IMR-90 (cell line): ENCODE results near the gene RPS8. TPM values are rescaled to one million over a fixed set of nuclear protein-coding genes. Genes with fewer than 3 reads are reported as not detected.

Experiments used
- ATAC-seq: fragments of 200-7000 bp; cut with Tn5 transposase; 2 replicates; pipeline ENCODE4 v1.9.1; 2020; ENCODE audit warnings: low read depth, mild to moderate bottlenecking, moderate library complexity
- BruUV-seq: library from RNA; stranded (reverse); fragments of 400-500 nt; replicated peaks from 2 replicates; lab custom pipeline; 2021; lab: Mats Ljungman, UMichigan
- CTCF ChIA-PET: fragments of 300-600 bp; formaldehyde crosslinking; extraction: SDS; loops from one replicate; lab custom pipeline; 2021; ENCODE audit warnings: antibody characterized with exemption; lab: Yijun Ruan, JAX
- POLR2A ChIA-PET: fragments of 300-600 bp; sonication (Branson Sonifier 250); formaldehyde crosslinking; loops from one replicate; lab custom pipeline; 2022; ENCODE audit warnings: antibody characterized with exemption; ENCODE audit not compliant: unreplicated experiment; lab: Charles Lee
- DNase-seq: peaks from one replicate; pipeline ENCODE4 v3.0.0; 2013
- H2AFZ ChIP-seq: replicated peaks from 2 replicates; pipeline ENCODE3; 2013; ENCODE audit warnings: low read length, mild to moderate bottlenecking; ENCODE audit not compliant: poor library complexity
- H2AK5ac ChIP-seq: 2 replicates; pipeline ENCODE4 v1.6.1; 2013; ENCODE audit warnings: low read depth, low read length, inconsistent platforms
- H2AK9ac ChIP-seq: replicated peaks from 2 replicates; pipeline ENCODE3; 2013; ENCODE audit warnings: mild to moderate bottlenecking, low read depth, low read length, moderate library complexity; ENCODE audit not compliant: poor library complexity
- H2BK120ac ChIP-seq: 2 replicates; pipeline ENCODE4 v1.6.1; 2013; ENCODE audit warnings: low read depth, low read length, inconsistent platforms
- H2BK15ac ChIP-seq: 3 replicates; pipeline ENCODE4 v1.6.1; 2013; ENCODE audit warnings: low read depth, low read length, inconsistent platforms
- H2BK20ac ChIP-seq: 2 replicates; pipeline ENCODE4 v1.6.1; 2013; ENCODE audit warnings: low read depth, mild to moderate bottlenecking, inconsistent platforms, low read length, moderate library complexity
- H2BK5ac ChIP-seq: 2 replicates; pipeline ENCODE4 v1.6.1; 2013; ENCODE audit warnings: mild to moderate bottlenecking, low read depth, low read length, inconsistent platforms; ENCODE audit not compliant: poor library complexity, severe bottlenecking
- H3K14ac ChIP-seq: replicated peaks from 2 replicates; pipeline ENCODE4 v1.6.1; 2013; ENCODE audit warnings: low read depth, low read length, inconsistent platforms
- H3K18ac ChIP-seq: 2 replicates; pipeline ENCODE4 v1.6.1; 2013; ENCODE audit warnings: low read depth, low read length, control low read depth
- H3K23ac ChIP-seq: 2 replicates; pipeline ENCODE4 v1.6.1; 2013; ENCODE audit warnings: low read depth, low read length, inconsistent platforms
- H3K27ac ChIP-seq: 2 replicates; pipeline ENCODE4 v1.5.1; 2013; ENCODE audit warnings: mild to moderate bottlenecking, control low read depth, low read length; ENCODE audit not compliant: insufficient read depth
- H3K27me3 ChIP-seq: 2 replicates; pipeline ENCODE4 v1.6.1; 2013; ENCODE audit warnings: low read length; ENCODE audit not compliant: control insufficient read depth, insufficient read depth
- H3K36me3 ChIP-seq: 2 replicates; pipeline ENCODE4 v1.6.1; 2013; ENCODE audit warnings: low read length, mixed read lengths; ENCODE audit not compliant: control insufficient read depth, insufficient read depth
- H3K4ac ChIP-seq: 2 replicates; pipeline ENCODE4 v1.6.1; 2013; ENCODE audit warnings: low read depth, low read length, inconsistent platforms
- H3K4me1 ChIP-seq: 2 replicates; pipeline ENCODE4 v1.6.1; 2013; ENCODE audit warnings: low read length, mixed read lengths; ENCODE audit not compliant: control insufficient read depth, insufficient read depth
- H3K4me2 ChIP-seq: 2 replicates; pipeline ENCODE4 v1.6.1; 2013; ENCODE audit warnings: low read depth, mild to moderate bottlenecking, control low read depth, low read length, moderate library complexity
- H3K4me3 ChIP-seq: 2 replicates; pipeline ENCODE4 v1.5.1; 2013; ENCODE audit warnings: low read depth, mild to moderate bottlenecking, control low read depth, low read length, moderate library complexity; ENCODE audit not compliant: insufficient read depth
- H3K56ac ChIP-seq: 2 replicates; pipeline ENCODE4 v1.6.1; 2013; ENCODE audit warnings: low read length, inconsistent platforms; ENCODE audit not compliant: insufficient read depth; ENCODE audit errors: extremely low read depth
- H3K79me1 ChIP-seq, 2 experiments: 2 replicates each; pipeline ENCODE4 v1.6.1; 2013; ENCODE audit warnings: low read length in 2 of 2, inconsistent platforms in 1 of 2, low read depth in 1 of 2
- H3K9ac ChIP-seq: 2 replicates; pipeline ENCODE4 v1.6.1; 2013; ENCODE audit warnings: low read depth, low read length, control low read depth
- H3K9me1 ChIP-seq: 2 replicates; pipeline ENCODE4 v1.6.1; 2013; ENCODE audit warnings: low read length, inconsistent platforms; ENCODE audit not compliant: insufficient read depth
- H3K9me3 ChIP-seq: 2 replicates; pipeline ENCODE4 v1.6.1; 2013; ENCODE audit warnings: low read length; ENCODE audit not compliant: control insufficient read depth, insufficient read depth
- H4K20me1 ChIP-seq: 2 replicates; pipeline ENCODE4 v1.6.1; 2013; ENCODE audit warnings: low read length, inconsistent platforms; ENCODE audit not compliant: insufficient read depth
- H4K5ac ChIP-seq: 2 replicates; pipeline ENCODE4 v1.6.1; 2013; ENCODE audit warnings: mild to moderate bottlenecking, low read depth, low read length, control low read depth
- H4K8ac ChIP-seq, 2 experiments: 2 replicates each; pipeline ENCODE4 v1.6.1; 2013; ENCODE audit warnings: low read depth in 2 of 2, low read length in 2 of 2, control low read depth in 1 of 2, inconsistent platforms in 1 of 2
- H4K91ac ChIP-seq: 2 replicates; pipeline ENCODE4 v1.6.1; 2013; ENCODE audit warnings: low read depth, low read length, inconsistent platforms; ENCODE audit not compliant: insufficient read depth
- BHLHE40 ChIP-seq: fragments of 150-350 bp; IDR thresholded peaks from 2 replicates; pipeline ENCODE4 v1.6.1; 2016; ENCODE audit warnings: mild to moderate bottlenecking, low read depth, low read length
- CEBPB ChIP-seq: IDR thresholded peaks from 2 replicates; pipeline ENCODE4 v1.6.1; 2012; ENCODE audit warnings: low read depth, low read length, improper control_type of control experiment
- CHD1 ChIP-seq: IDR thresholded peaks from 2 replicates; pipeline ENCODE4 v1.6.1; 2012; ENCODE audit warnings: low read depth, low read length, improper control_type of control experiment
- CTCF ChIP-seq: conservative IDR thresholded peaks from 2 replicates; pipeline ENCODE4 v1.5.1; 2012; ENCODE audit warnings: mild to moderate bottlenecking, low read depth, low read length, improper control_type of control experiment
- ELK1 ChIP-seq: fragments of 150-350 bp; IDR thresholded peaks from 2 replicates; pipeline ENCODE4 v1.6.1; 2016; ENCODE audit warnings: low read depth, mild to moderate bottlenecking, low read length, moderate library complexity, borderline replicate concordance
- FOS ChIP-seq: fragments of 150-350 bp; IDR thresholded peaks from 2 replicates; pipeline ENCODE4 v1.6.1; 2016; ENCODE audit warnings: low read depth, low read length
- MAFK ChIP-seq: IDR thresholded peaks from 2 replicates; pipeline ENCODE4 v1.6.1; 2012; ENCODE audit warnings: low read depth, low read length, improper control_type of control experiment
- MAZ ChIP-seq: IDR thresholded peaks from 2 replicates; pipeline ENCODE4 v1.6.1; 2012; ENCODE audit warnings: low read depth, mild to moderate bottlenecking, low read length, improper control_type of control experiment, moderate library complexity, borderline replicate concordance
- NFE2L2 ChIP-seq: fragments of 150-350 bp; IDR thresholded peaks from 2 replicates; pipeline ENCODE4 v1.6.1; 2016; ENCODE audit warnings: low read depth, mild to moderate bottlenecking, low read length
- POLR2A ChIP-seq: IDR thresholded peaks from 2 replicates; pipeline ENCODE4 v1.6.1; 2012; ENCODE audit warnings: mild to moderate bottlenecking, low read depth, low read length
- RAD21 ChIP-seq: IDR thresholded peaks from 2 replicates; pipeline ENCODE4 v1.6.1; 2012; ENCODE audit warnings: low read length, improper control_type of control experiment
- RCOR1 ChIP-seq: IDR thresholded peaks from 2 replicates; pipeline ENCODE4 v1.6.1; 2012; ENCODE audit warnings: mild to moderate bottlenecking, low read length, improper control_type of control experiment; ENCODE audit not compliant: insufficient replicate concordance
- RFX5 ChIP-seq: IDR thresholded peaks from 2 replicates; pipeline ENCODE4 v1.8.0; 2012; ENCODE audit warnings: low read depth, mild to moderate bottlenecking, low read length, moderate library complexity
- SMC3 ChIP-seq: fragments of 150-350 bp; IDR thresholded peaks from 2 replicates; pipeline ENCODE4 v1.6.1; 2016; ENCODE audit warnings: low read depth, mild to moderate bottlenecking, antibody characterized with exemption, low read length, moderate library complexity
- USF2 ChIP-seq: fragments of 150-350 bp; IDR thresholded peaks from 2 replicates; pipeline ENCODE4 v1.6.1; 2017; ENCODE audit warnings: mild to moderate bottlenecking, antibody characterized with exemption, low read length, low read depth
- whole genome bisulfite sequencing, 2 experiments: methylation state at CpG; one replicate each; pipeline versions ENCODE4 v1.1.5 to v1.1.7; 2013; ENCODE audit warnings: missing lambda C conversion rate in 2 of 2; ENCODE audit not compliant: insufficient read length in 1 of 2; ENCODE audit errors: extremely low coverage in 2 of 2; 5-methylcytosine and 5-hydroxymethylcytosine counted together
- dilution Hi-C: fragments of 300-500 bp; cut with HindIII; formaldehyde crosslinking; loops from one replicate; pipeline ENCODE4 v1.14.3; 2018; ENCODE audit warnings: low sequenced_read_pairs; ENCODE audit not compliant: unreplicated experiment
- in situ Hi-C: fragments of 300-500 bp; cut with MboI; formaldehyde crosslinking; loops from 3 replicates; pipeline ENCODE4 v1.14.3; 2019; ENCODE audit warnings: low sequenced_read_pairs, inconsistent platforms, mixed read lengths
- intact Hi-C: fragments of 100-400 bp; cut with micrococcal nuclease; formaldehyde crosslinking; loops from 2 replicates; pipeline ENCODE4 v1.10.0; 2022
- polyA plus RNA-seq, 3 experiments: library from polyadenylated mRNA; depleted of rRNA; stranded (reverse); fragments of >200 nt; gene quantifications; 2 replicates each; pipeline ENCODE4 v1.2.3, GENCODE V29; 2012; ENCODE audit warnings: low replicate concordance in 1 of 3
- total RNA-seq: library from RNA; depleted of rRNA; stranded (reverse); fragments of >200 nt; gene quantifications from 2 replicates; pipeline ENCODE4 v1.2.3, GENCODE V29; 2012

The RPS8 gene
- total and polyA plus RNA-seq, 2 of the 4 experiments (the other 2 are of a cell fraction), result 2,171 to 2,255 TPM

GRCh38 chr1:44759077-44759476 is 16.3 kb upstream of the RPS8 start:
- Histone ChIP-seq H3K18ac (no peak overlapping the region), H4K8ac (no peak overlapping the region), H2BK5ac (no peak overlapping the region), H3K27me3 (no peaks in the 10 kb centered on the region), H3K79me1 (peaks cover 4 to 17% of the 10 kb centered on the region in 2 experiments), H3K4ac (no peak overlapping the region), H3K9me3 (no peaks in the 10 kb centered on the region), H4K20me1 (no peaks in the 10 kb centered on the region), H3K4me3 (no peak overlapping the region), H2AK5ac (no peak overlapping the region), H4K5ac (no peak overlapping the region), H4K91ac (no peak overlapping the region), H3K9me1 (no peaks in the 10 kb centered on the region; the same call in 1 of the 2 replicates), H3K4me1 (no peaks in the 10 kb centered on the region), H2AK9ac (no peak overlapping the region), H3K56ac (no peak overlapping the region), H3K36me3 (peaks cover 36% of the 10 kb centered on the region), H3K4me2 (no peak overlapping the region), H3K23ac (no peak overlapping the region), H2AFZ (no peak overlapping the region), H3K9ac (no peak overlapping the region), H2BK20ac (no peak overlapping the region), H2BK120ac (no peak overlapping the region), H3K14ac (no peak overlapping the region), H3K27ac (no peak overlapping the region), H2BK15ac (no peak overlapping the region)
- DNase-seq, result no peak
- intact Hi-C loops (no loop called here), dilution Hi-C loops (no loop called here), in situ Hi-C loops (no loop called here)
- BruUV-seq, result no TSS peak
- CTCF ChIA-PET, result no interaction called here
- TF ChIP-seq MAFK (no peak), FOS (no peak), POLR2A (no peak), USF2 (no peak), NFE2L2 (no peak), CHD1 (no peak), RCOR1 (no peak), CTCF (no peak), BHLHE40 (no peak), RAD21 (no peak), RFX5 (no peak), SMC3 (no peak), MAZ (no peak), ELK1 (no peak), CEBPB (no peak)
- 96% methylated on average over 7 of the region's 11 CpGs; no CpG with 5 or more reads in 1 of the 2 experiments for WGBS, 2 experiments
- no peak for ATAC-seq
- POLR2A ChIA-PET, result no interaction called here
